Thyroid gland (tissue), 4 donors: Measurements from ENCODE around the gene F13A1.

Experiments
- POLR2A ChIP-seq, 2 donors: fragments of 450-650 bp; IDR thresholded peaks; one replicate each; pipeline ENCODE4 v1.6.1; 2017; ENCODE audit warnings: antibody characterized with exemption in 2 of 2, mild to moderate bottlenecking in 2 of 2, moderate library complexity in 1 of 2
- TF ChIP-seq, protein P1 (sequence below), 6 experiments: fragments of 200-600 bp in 3 of 6; fragments of 450-650 bp in 3 of 6; sonication (generic) in 3 of 6; IDR thresholded peaks; one replicate each; pipeline ENCODE4 v1.5.1; 2016 to 2019; ENCODE audit warnings: antibody characterized with exemption in 6 of 6, mild to moderate bottlenecking in 2 of 6, inconsistent platforms in 1 of 6, moderate library complexity in 1 of 6

DNA sequence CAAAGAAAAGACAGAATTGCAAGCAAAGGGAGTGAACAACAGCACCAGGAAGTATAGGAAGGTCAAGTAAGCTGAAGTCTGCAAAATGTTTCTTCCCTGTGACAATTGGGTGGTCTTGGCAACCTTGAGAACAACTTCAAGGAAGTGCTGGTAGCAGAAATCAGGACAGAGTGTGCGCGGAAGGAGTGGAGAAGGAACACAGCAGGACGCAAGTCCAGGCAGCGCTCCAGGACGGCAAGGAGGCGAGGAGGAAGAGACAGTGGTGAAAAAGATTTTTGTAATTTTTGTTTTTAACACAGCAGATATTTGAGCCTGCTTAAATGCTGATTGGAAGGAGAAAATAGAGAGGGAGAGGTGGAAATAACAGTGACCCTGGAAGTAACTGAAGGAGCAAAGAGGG lies 141.7 kb downstream of the F13A1 start:
- TF ChIP-seq, protein P1, sequence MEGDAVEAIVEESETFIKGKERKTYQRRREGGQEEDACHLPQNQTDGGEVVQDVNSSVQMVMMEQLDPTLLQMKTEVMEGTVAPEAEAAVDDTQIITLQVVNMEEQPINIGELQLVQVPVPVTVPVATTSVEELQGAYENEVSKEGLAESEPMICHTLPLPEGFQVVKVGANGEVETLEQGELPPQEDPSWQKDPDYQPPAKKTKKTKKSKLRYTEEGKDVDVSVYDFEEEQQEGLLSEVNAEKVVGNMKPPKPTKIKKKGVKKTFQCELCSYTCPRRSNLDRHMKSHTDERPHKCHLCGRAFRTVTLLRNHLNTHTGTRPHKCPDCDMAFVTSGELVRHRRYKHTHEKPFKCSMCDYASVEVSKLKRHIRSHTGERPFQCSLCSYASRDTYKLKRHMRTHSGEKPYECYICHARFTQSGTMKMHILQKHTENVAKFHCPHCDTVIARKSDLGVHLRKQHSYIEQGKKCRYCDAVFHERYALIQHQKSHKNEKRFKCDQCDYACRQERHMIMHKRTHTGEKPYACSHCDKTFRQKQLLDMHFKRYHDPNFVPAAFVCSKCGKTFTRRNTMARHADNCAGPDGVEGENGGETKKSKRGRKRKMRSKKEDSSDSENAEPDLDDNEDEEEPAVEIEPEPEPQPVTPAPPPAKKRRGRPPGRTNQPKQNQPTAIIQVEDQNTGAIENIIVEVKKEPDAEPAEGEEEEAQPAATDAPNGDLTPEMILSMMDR (IDR thresholded peaks at IDR 0.05), result no peak
- no peak for TF ChIP-seq POLR2A (IDR thresholded peaks at IDR 0.05)
